Measurements from ENCODE around the gene RAPGEF5. TPM values are rescaled to one million over a fixed set of nuclear protein-coding genes. Genes with fewer than 3 reads are reported as not detected.

The RAPGEF5 gene
- total RNA-seq, 4 donors from 2014 or later, result 21.2 to 27.0 (median 24.1) TPM

DNA sequence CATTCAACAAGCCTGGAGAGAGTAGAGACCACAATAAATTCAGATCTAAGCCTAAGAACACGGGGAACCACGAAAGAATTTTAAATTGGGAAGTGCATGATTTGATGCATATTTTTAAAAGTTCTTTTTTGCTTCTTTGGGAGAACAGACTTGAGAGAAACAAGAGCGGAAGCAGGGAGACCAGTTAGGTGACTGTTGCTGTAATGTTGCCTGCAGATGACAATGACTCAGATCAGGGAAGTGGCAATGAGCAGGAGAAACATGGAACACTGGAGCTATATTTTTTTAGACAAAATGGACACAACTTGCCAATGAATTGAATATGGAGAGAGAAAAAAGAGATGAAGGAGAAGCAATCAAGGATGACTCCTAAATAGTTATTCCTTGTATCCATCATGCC is 125.1 kb downstream of the RAPGEF5 start:
- no peak for DNase-seq (ENCODE audit: extremely low spot score)
- Histone ChIP-seq H3K27ac (replicated peaks in 1 of 4) (no peak overlapping the region), H3K36me3 (no peaks in the 10 kb centered on the region), H3K9me3 (no peaks in the 10 kb centered on the region), H3K27me3 (no peaks in the 10 kb centered on the region), H3K4me1 (no peaks in the 10 kb centered on the region), H3K4me3 (no peak overlapping the region)
- TF ChIP-seq POLR2AphosphoS5 (IDR thresholded peaks at IDR 0.05) (no peak), POLR2A (IDR thresholded peaks at IDR 0.05; ENCODE audit: low read depth) (no peak), EP300 (IDR thresholded peaks at IDR 0.05) (no peak)
- TF ChIP-seq, protein P1, sequence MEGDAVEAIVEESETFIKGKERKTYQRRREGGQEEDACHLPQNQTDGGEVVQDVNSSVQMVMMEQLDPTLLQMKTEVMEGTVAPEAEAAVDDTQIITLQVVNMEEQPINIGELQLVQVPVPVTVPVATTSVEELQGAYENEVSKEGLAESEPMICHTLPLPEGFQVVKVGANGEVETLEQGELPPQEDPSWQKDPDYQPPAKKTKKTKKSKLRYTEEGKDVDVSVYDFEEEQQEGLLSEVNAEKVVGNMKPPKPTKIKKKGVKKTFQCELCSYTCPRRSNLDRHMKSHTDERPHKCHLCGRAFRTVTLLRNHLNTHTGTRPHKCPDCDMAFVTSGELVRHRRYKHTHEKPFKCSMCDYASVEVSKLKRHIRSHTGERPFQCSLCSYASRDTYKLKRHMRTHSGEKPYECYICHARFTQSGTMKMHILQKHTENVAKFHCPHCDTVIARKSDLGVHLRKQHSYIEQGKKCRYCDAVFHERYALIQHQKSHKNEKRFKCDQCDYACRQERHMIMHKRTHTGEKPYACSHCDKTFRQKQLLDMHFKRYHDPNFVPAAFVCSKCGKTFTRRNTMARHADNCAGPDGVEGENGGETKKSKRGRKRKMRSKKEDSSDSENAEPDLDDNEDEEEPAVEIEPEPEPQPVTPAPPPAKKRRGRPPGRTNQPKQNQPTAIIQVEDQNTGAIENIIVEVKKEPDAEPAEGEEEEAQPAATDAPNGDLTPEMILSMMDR (IDR thresholded peaks at IDR 0.05), result no peak
- intact Hi-C loops (cut with DNase I), result no loop called here
- 96% methylated on average over 3 of the region's 3 CpGs for WGBS

DNA sequence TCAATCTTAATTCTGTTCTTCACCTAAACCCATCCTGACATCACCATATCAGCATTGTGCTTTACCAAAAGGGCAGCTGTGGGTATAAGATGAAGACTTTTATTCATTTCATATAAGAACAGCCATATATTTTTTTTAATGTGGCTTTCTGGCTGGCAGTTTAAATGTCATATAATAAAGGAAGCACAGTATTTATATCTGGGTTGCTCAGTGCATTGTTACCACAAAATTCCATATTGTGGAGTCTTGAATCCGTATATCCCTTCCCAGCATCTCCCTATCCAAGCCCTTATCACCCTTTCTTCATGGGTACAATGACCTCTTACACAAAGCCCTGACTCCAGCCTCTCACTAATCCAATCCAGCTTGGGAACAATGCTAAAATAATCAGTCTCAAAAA is 125.8 kb downstream of the RAPGEF5 start:
- Histone ChIP-seq H3K36me3 (no peaks in the 10 kb centered on the region), H3K27ac (replicated peaks in 1 of 4) (no peak overlapping the region), H3K4me1 (no peaks in the 10 kb centered on the region), H3K27me3 (no peaks in the 10 kb centered on the region), H3K4me3 (no peak overlapping the region), H3K9me3 (no peaks in the 10 kb centered on the region)
- 33% methylated on average over 1 of the region's 1 CpG for WGBS
- TF ChIP-seq POLR2AphosphoS5 (IDR thresholded peaks at IDR 0.05), result no peak
- TF ChIP-seq, protein P1 (IDR thresholded peaks at IDR 0.05), result no peak
- TF ChIP-seq POLR2A (IDR thresholded peaks at IDR 0.05; ENCODE audit: low read depth), result no peak
- no peak for TF ChIP-seq EP300 (IDR thresholded peaks at IDR 0.05)
- DNase-seq (ENCODE audit: extremely low spot score), result no peak
- intact Hi-C loops (cut with DNase I), result no loop called here

DNA sequence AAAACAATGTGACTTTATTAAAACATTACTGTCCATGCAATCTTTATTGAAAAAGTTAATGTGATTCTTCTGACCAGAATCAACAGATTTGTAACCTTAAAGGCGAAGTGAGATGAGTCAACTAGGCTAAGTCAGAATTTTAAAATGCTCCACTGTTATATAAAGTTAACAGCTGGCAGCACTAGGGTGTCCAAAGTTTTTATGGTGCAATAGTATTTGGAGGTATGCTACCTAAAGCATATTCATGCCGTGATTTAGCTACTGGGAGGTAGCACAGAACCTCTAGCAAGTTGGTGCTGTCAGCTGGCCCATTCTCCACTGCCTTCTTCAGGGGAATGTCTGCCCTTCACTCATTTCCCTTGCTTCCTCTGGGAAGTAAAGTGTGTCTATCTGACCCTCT is 126.7 kb downstream of the RAPGEF5 start:
- DNase-seq (ENCODE audit: extremely low spot score), result no peak
- intact Hi-C loops (cut with DNase I), result no loop called here
- Histone ChIP-seq H3K4me1 (peaks cover 0 to 5% (median 0%) of the 10 kb centered on the region in 4 donors), H3K36me3 (no peaks in the 10 kb centered on the region), H3K4me3 (no peak overlapping the region), H3K27me3 (no peaks in the 10 kb centered on the region), H3K9me3 (no peaks in the 10 kb centered on the region), H3K27ac (replicated peaks in 1 of 4) (no peak overlapping the region)
- TF ChIP-seq, protein P1 (IDR thresholded peaks at IDR 0.05), result no peak
- no peak for TF ChIP-seq POLR2AphosphoS5 (IDR thresholded peaks at IDR 0.05)
- 94% methylated on average over 2 of the region's 2 CpGs for WGBS

DNA sequence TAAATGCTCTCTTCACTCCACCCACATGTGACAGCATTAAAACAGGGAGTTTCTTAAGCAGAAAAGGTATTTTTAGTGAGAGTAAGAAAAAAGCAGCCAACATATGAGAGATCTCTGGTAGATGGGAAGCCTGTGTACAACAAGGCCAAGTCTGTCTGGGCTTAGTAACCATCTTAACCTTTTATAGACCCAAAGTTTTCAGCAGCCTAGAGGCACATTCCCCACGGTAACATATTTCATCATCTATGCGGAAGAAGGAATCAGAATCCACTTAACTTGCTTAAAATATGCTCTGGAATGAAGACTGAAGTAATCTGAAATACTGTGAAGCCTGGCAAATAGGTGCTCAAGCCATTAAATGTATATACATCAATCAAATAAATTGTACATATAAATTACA is 127.8 kb downstream of the RAPGEF5 start:
- H3K27ac ChIP-seq (replicated peaks in 1 of 4), result no peak overlapping the region
- TF ChIP-seq, protein P1 (IDR thresholded peaks at IDR 0.05), result no peak
- TF ChIP-seq EP300 (IDR thresholded peaks at IDR 0.05) (no peak), POLR2AphosphoS5 (IDR thresholded peaks at IDR 0.05) (no peak), POLR2A (IDR thresholded peaks at IDR 0.05; ENCODE audit: low read depth) (no peak)
- H3K27me3 ChIP-seq, result no peaks in the 10 kb centered on the region
- WGBS, result 92% methylated on average over 2 of the region's 2 CpGs
- DNase-seq (ENCODE audit: extremely low spot score), result no peak
- intact Hi-C loops (cut with DNase I), result no loop called here
- H3K4me3 ChIP-seq, result no peak overlapping the region
- H3K36me3 ChIP-seq, result no peaks in the 10 kb centered on the region
- H3K4me1 ChIP-seq, result peaks cover 0 to 5% (median 0%) of the 10 kb centered on the region in 4 donors
- H3K9me3 ChIP-seq, result no peaks in the 10 kb centered on the region

DNA sequence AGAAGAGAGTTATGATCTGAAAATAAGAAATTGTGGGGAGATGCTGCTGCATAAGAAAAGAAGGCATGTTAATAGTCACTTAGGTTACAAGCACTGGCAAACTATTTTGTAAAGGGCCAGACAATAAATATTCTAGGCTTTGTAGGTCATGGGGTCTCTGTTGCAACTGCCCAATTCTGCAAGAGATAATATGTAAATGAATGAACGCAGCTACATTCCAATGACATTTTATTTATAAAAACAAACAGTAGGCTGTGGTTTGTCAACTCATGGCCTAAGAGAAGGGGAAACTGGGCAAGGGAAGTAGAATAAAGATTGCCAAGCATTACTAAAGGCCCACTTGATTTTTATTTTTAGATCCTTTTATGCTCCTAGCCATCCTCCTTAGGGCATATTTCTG is 133.1 kb downstream of the RAPGEF5 start:
- TF ChIP-seq, protein P1 (IDR thresholded peaks at IDR 0.05), result no peak
- TF ChIP-seq EP300 (IDR thresholded peaks at IDR 0.05), result no peak
- no peak for TF ChIP-seq POLR2A (IDR thresholded peaks at IDR 0.05; ENCODE audit: low read depth)
- TF ChIP-seq POLR2AphosphoS5 (IDR thresholded peaks at IDR 0.05), result no peak
- Histone ChIP-seq H3K4me3 (no peak overlapping the region), H3K4me1 (peaks cover 0 to 5% (median 1%) of the 10 kb centered on the region in 4 donors), H3K36me3 (no peaks in the 10 kb centered on the region), H3K9me3 (no peaks in the 10 kb centered on the region), H3K27me3 (no peaks in the 10 kb centered on the region), H3K27ac (replicated peaks in 1 of 4) (no peak overlapping the region)
- intact Hi-C loops (cut with DNase I), result no loop called here
- no peak for DNase-seq (ENCODE audit: extremely low spot score)
- WGBS, result 48% methylated on average over 1 of the region's 1 CpG

Measured in esophagus muscularis mucosa (tissue), 4 donors.